ENCODE measurements around the gene PRDM5. TPM values are rescaled to one million over a fixed set of nuclear protein-coding genes. Genes with fewer than 3 reads are reported as not detected.

PRDM5 gene
- total RNA-seq, 1 experiment from 2014 or later = 8.3 TPM

DNA sequence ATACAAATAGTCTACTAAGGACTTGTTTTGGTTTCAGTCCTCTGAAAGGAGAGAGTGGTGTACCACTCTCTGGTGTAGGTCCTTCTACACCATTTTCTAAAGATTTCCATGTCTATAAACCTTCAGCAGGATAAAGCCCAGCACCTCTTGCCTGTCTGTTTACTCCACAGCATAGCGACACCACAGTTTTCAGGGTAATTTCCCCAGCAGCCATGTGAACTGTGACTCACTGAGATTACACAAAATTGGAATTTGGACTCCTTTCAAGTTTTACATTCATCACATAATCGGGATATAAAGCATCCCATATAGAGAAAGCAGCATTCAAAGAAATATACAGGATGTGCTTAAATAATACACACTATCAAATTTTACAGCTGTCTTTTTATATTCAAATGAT lies 229.6 kb downstream of the PRDM5 start:
- intact Hi-C loops (cut with micrococcal nuclease; ENCODE audit: unreplicated experiment) = no loop called here
- DNase-seq = peak; percentile 43
- H3K27me3 Mint-ChIP-seq (ENCODE audit: unreplicated experiment) = no peaks in the 10 kb centered on the region
- H3K9me3 Mint-ChIP-seq (ENCODE audit: low read depth, unreplicated experiment) = no peaks in the 10 kb centered on the region
- no TSS peak for BruUV-seq (replicated peaks)
- peaks cover 18% of the 10 kb centered on the region for H3K4me1 Mint-ChIP-seq (ENCODE audit: low read depth, unreplicated experiment)
- TF ChIP-seq, protein P1, sequence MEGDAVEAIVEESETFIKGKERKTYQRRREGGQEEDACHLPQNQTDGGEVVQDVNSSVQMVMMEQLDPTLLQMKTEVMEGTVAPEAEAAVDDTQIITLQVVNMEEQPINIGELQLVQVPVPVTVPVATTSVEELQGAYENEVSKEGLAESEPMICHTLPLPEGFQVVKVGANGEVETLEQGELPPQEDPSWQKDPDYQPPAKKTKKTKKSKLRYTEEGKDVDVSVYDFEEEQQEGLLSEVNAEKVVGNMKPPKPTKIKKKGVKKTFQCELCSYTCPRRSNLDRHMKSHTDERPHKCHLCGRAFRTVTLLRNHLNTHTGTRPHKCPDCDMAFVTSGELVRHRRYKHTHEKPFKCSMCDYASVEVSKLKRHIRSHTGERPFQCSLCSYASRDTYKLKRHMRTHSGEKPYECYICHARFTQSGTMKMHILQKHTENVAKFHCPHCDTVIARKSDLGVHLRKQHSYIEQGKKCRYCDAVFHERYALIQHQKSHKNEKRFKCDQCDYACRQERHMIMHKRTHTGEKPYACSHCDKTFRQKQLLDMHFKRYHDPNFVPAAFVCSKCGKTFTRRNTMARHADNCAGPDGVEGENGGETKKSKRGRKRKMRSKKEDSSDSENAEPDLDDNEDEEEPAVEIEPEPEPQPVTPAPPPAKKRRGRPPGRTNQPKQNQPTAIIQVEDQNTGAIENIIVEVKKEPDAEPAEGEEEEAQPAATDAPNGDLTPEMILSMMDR (IDR thresholded peaks at IDR 0.05; ENCODE audit: unreplicated experiment) = no peak
- no peaks in the 10 kb centered on the region for H3K36me3 Mint-ChIP-seq (ENCODE audit: insufficient read depth, unreplicated experiment)
- CTCF ChIA-PET = no interaction called here
- peak overlapping the region; percentile 50 for H3K27ac Mint-ChIP-seq (ENCODE audit: unreplicated experiment)
- H3K4me3 Mint-ChIP-seq (ENCODE audit: low read depth, unreplicated experiment) = no peak overlapping the region

DNA sequence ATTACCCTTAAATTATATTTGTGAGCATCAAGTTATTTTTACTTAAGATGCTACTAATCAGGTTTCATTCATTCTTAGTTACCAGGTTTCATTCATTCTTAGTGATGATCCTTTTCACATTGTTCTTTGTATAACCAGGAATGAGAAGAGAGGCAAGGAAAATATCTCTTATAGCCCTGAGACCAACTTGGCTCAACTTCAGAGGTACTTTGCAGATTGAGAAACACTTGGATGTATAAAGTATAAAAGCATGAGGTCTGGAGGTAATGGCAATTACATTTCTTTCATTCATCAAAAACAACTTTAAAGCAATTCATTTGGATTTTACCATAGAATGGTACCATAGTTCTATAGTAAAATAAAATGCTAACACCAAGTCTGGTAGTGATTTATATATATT lies 231.0 kb downstream of the PRDM5 start:
- Mint-ChIP-seq H3K27me3 (ENCODE audit: unreplicated experiment) (no peaks in the 10 kb centered on the region), H3K4me3 (ENCODE audit: low read depth, unreplicated experiment) (no peak overlapping the region), H3K4me1 (ENCODE audit: low read depth, unreplicated experiment) (peaks cover 18% of the 10 kb centered on the region), H3K9me3 (ENCODE audit: low read depth, unreplicated experiment) (no peaks in the 10 kb centered on the region), H3K36me3 (ENCODE audit: insufficient read depth, unreplicated experiment) (no peaks in the 10 kb centered on the region), H3K27ac (ENCODE audit: unreplicated experiment) (no peak overlapping the region)
- intact Hi-C loops (cut with micrococcal nuclease; ENCODE audit: unreplicated experiment) = no loop called here
- CTCF ChIA-PET = no interaction called here
- no TSS peak for BruUV-seq (replicated peaks)
- TF ChIP-seq, protein P1 (IDR thresholded peaks at IDR 0.05; ENCODE audit: unreplicated experiment) = no peak
- no peak for DNase-seq

DNA sequence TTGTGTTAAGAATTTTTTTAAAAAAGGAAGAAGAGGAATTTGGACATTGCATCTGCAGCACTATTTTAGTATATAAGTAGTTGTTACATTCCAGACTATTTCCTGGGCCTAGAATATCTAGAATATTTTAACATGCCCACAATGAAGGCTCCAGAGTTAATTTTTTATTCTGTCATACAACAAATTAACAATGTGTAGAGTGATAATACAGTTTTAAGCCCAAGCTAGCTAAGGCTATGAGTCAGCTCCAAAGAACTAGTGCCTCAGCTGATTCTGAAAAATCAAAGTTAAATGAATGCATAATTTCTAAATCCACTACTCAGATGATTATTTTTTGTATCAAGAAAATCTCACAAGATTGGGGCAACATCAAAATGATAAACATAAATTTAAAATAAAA lies 231.4 kb downstream of the PRDM5 start:
- no peaks in the 10 kb centered on the region for H3K27me3 Mint-ChIP-seq (ENCODE audit: unreplicated experiment)
- no peak overlapping the region for H3K4me3 Mint-ChIP-seq (ENCODE audit: low read depth, unreplicated experiment)
- H3K36me3 Mint-ChIP-seq (ENCODE audit: insufficient read depth, unreplicated experiment) = no peaks in the 10 kb centered on the region
- no peak for DNase-seq
- H3K27ac Mint-ChIP-seq (ENCODE audit: unreplicated experiment) = no peak overlapping the region
- no TSS peak for BruUV-seq (replicated peaks)
- intact Hi-C loops (cut with micrococcal nuclease; ENCODE audit: unreplicated experiment) = no loop called here
- CTCF ChIA-PET = interaction anchor here (0.5 kb wide), 1 partner anchor 10 kb away, joined by 3 read pairs; no protein-coding TSS in a partner anchor
- TF ChIP-seq, protein P1 (IDR thresholded peaks at IDR 0.05; ENCODE audit: unreplicated experiment) = no peak
- no peaks in the 10 kb centered on the region for H3K9me3 Mint-ChIP-seq (ENCODE audit: low read depth, unreplicated experiment)
- H3K4me1 Mint-ChIP-seq (ENCODE audit: low read depth, unreplicated experiment) = peaks cover 18% of the 10 kb centered on the region

GRCh38 chr4:120688791-120689190 lies 233.7 kb downstream of the PRDM5 start:
- Mint-ChIP-seq H3K9me3 (ENCODE audit: low read depth, unreplicated experiment) (no peaks in the 10 kb centered on the region), H3K4me3 (ENCODE audit: low read depth, unreplicated experiment) (no peak overlapping the region), H3K4me1 (ENCODE audit: low read depth, unreplicated experiment) (peaks cover 8% of the 10 kb centered on the region), H3K36me3 (ENCODE audit: insufficient read depth, unreplicated experiment) (no peaks in the 10 kb centered on the region), H3K27ac (ENCODE audit: unreplicated experiment) (no peak overlapping the region), H3K27me3 (ENCODE audit: unreplicated experiment) (no peaks in the 10 kb centered on the region)
- intact Hi-C loops (cut with micrococcal nuclease; ENCODE audit: unreplicated experiment) = no loop called here
- no TSS peak for BruUV-seq (replicated peaks)
- CTCF ChIA-PET = no interaction called here
- TF ChIP-seq, protein P1 (IDR thresholded peaks at IDR 0.05; ENCODE audit: unreplicated experiment) = no peak
- DNase-seq = no peak
